ENCODE measurements around the gene TAOK1. TPM values are rescaled to one million over a fixed set of nuclear protein-coding genes. Genes with fewer than 3 reads are reported as not detected.

TAOK1 gene
- total RNA-seq, 1 experiment from 2014 or later = 56.3 TPM

DNA sequence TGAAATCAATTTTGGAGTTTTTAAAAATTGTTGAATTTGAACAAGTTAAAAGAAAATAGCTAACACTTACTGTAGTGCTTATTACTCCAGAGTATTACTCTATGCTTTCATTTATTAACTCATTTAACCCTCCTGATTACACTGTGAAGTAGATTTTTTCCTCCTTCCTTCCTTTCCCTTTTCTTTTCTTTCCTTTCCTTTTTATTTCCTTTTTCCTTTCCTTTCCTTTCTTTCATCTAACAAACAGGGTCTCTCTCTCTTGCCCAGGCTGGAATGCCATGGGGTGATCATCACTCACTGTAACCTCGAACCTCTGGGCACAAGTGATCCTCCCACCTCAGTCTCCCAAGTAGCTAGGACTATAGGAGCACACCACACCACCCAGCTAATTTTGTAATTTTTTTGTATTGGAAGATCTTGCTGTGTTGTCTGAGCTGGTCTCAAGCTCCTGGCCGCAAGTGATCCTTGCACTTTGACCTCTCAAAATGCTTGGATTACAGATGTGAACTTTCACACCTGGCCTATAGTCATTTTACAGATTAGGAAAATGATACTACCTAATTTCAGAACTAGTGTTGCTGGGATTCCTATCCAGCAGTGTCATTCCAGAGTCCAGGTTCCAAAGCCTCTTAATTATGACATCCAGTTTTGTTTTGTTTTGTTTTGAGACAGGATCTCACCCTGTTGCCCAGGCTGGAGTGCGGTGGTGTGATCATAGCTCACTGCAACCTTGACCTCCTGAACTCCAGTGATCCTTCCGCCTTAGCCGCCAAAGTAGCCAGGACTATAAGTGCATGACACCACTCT, 59.9 kb downstream of the TAOK1 start:
- DNase-seq (ENCODE audit: low read depth, low spot score) (no peak), ATAC-seq (no peak)
- Histone ChIP-seq H3K4me2 (ENCODE audit: low read length) (no peak overlapping the region), H3K9me2 (ENCODE audit: insufficient read depth) (no peaks in the 10 kb centered on the region), H3K9ac (ENCODE audit: low read length) (no peak overlapping the region), H3K4me1 (ENCODE audit: control insufficient read depth in 1 of 2, insufficient read depth in 2 of 2, low read length in 2 of 2) (no peaks in the 10 kb centered on the region), H3K4me3 (replicated peaks in 1 of 2; ENCODE audit: low read depth in 1 of 2, low read length in 2 of 2) (no peak overlapping the region), H4K20me1 (ENCODE audit: insufficient read depth) (no peaks in the 10 kb centered on the region), H3K27ac (ENCODE audit: low read depth, low read length) (no peak overlapping the region), H3K79me2 (ENCODE audit: insufficient read depth, low read length) (peaks cover 61% of the 10 kb centered on the region), H3K9me3 (ENCODE audit: control insufficient read depth in 1 of 2, insufficient read depth in 1 of 2, low read depth in 1 of 2, low read length in 2 of 2) (0 out of 4 replicates have a peak, but pooled peaks cover 0 to 3% of the 10 kb centered on the region in 2 experiments), H3K36me3 (ENCODE audit: control insufficient read depth in 1 of 2, insufficient read depth in 2 of 2, low read length in 2 of 2) (peaks cover 3 to 5% of the 10 kb centered on the region in 2 experiments; a peak in 1 of 4 replicates), H3K27me3 (ENCODE audit: insufficient read depth, low read length) (no peaks in the 10 kb centered on the region), H2AFZ (ENCODE audit: low read depth, low read length, poor library complexity, severe bottlenecking) (no peak overlapping the region)
- POLR2A ChIA-PET = no interaction called here
- TF ChIP-seq FOSL1 (IDR thresholded peaks at IDR 0.05; ENCODE audit: low read depth) = no peak
- TF ChIP-seq JUND (IDR thresholded peaks at IDR 0.05) = no peak
- no peak for TF ChIP-seq ATF3 (IDR thresholded peaks at IDR 0.05)
- TF ChIP-seq RAD21 (IDR thresholded peaks at IDR 0.05; ENCODE audit: low read depth) = no peak
- TF ChIP-seq EZH2phosphoT487 (IDR thresholded peaks at IDR 0.05; ENCODE audit: borderline replicate concordance) = no peak
- TF ChIP-seq, protein P1, sequence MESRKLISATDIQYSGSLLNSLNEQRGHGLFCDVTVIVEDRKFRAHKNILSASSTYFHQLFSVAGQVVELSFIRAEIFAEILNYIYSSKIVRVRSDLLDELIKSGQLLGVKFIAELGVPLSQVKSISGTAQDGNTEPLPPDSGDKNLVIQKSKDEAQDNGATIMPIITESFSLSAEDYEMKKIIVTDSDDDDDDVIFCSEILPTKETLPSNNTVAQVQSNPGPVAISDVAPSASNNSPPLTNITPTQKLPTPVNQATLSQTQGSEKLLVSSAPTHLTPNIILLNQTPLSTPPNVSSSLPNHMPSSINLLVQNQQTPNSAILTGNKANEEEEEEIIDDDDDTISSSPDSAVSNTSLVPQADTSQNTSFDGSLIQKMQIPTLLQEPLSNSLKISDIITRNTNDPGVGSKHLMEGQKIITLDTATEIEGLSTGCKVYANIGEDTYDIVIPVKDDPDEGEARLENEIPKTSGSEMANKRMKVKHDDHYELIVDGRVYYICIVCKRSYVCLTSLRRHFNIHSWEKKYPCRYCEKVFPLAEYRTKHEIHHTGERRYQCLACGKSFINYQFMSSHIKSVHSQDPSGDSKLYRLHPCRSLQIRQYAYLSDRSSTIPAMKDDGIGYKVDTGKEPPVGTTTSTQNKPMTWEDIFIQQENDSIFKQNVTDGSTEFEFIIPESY (IDR thresholded peaks at IDR 0.05; ENCODE audit: extremely low read depth, insufficient replicate concordance, low read length) = no peak
- no peak for TF ChIP-seq REST (IDR thresholded peaks at IDR 0.05; ENCODE audit: low read depth)
- no peak for TF ChIP-seq ELF1 (IDR thresholded peaks at IDR 0.05; ENCODE audit: borderline replicate concordance, low read depth)
- no peak for TF ChIP-seq ZNF274 (IDR thresholded peaks at IDR 0.05; ENCODE audit: low read depth, low read length)
- no peak for TF ChIP-seq CEBPB (IDR thresholded peaks at IDR 0.05; ENCODE audit: low read depth)
- TF ChIP-seq YY1 (IDR thresholded peaks at IDR 0.05; ENCODE audit: extremely low read depth, insufficient replicate concordance, low read depth, low read length) = no peak
- TF ChIP-seq ZFX (IDR thresholded peaks at IDR 0.05) = no peak
- no peak for TF ChIP-seq CBX3 (IDR thresholded peaks at IDR 0.05; ENCODE audit: low read depth)
- no peak for TF ChIP-seq SIN3A (IDR thresholded peaks at IDR 0.05; ENCODE audit: low read depth)
- no peak for TF ChIP-seq EZH2 (IDR thresholded peaks at IDR 0.05)
- no peak for TF ChIP-seq EGR1 (IDR thresholded peaks at IDR 0.05; ENCODE audit: low read depth)
- CTCF ChIA-PET = no interaction called here
- RAD21 ChIA-PET (ENCODE audit: low non-redundant PET in 1 of 2, low total read pairs in 2 of 2, uncharacterized antibody in 2 of 2, unreplicated experiment in 2 of 2) = no interaction called here
- intact Hi-C loops (cut with micrococcal nuclease) = no loop called here
- BruUV-seq (replicated peaks) = no TSS peak

Data from HCT116 (cell line).